Loucy (cell line): ENCODE measurements around the gene SGK2.

ENCODE experiments used
- H2AFZ ChIP-seq: fragments of 200-600 bp; sonication (generic); 2 replicates; pipeline ENCODE4 v1.6.0; 2016; ENCODE audit warnings: antibody characterized with exemption, mild to moderate bottlenecking, low read length, moderate library complexity
- H3F3A ChIP-seq: fragments of 200-600 bp; 2 replicates; pipeline ENCODE4 v1.6.0; 2016; ENCODE audit warnings: antibody characterized with exemption, low read depth, mild to moderate bottlenecking
- H3K27me3 ChIP-seq: fragments of 200-600 bp; sonication (generic); 2 replicates; pipeline ENCODE4 v1.6.1; 2014; ENCODE audit warnings: low read length, mild to moderate bottlenecking; ENCODE audit not compliant: insufficient read depth, poor library complexity, severe bottlenecking
- H3K36me3 ChIP-seq: fragments of 200-600 bp; sonication (generic); 2 replicates; pipeline ENCODE4 v1.6.1; 2016; ENCODE audit warnings: low read length; ENCODE audit not compliant: insufficient read depth
- H3K4me1 ChIP-seq: fragments of 200-600 bp; sonication (generic); 2 replicates; pipeline ENCODE4 v1.5.1; 2014; ENCODE audit warnings: low read length, mild to moderate bottlenecking; ENCODE audit not compliant: insufficient read depth, poor library complexity, severe bottlenecking
- H3K4me2 ChIP-seq: fragments of 200-600 bp; sonication (generic); 2 replicates; pipeline ENCODE4 v1.6.0; 2014; ENCODE audit warnings: antibody characterized with exemption, low read length, low read depth, mild to moderate bottlenecking; ENCODE audit not compliant: poor library complexity, severe bottlenecking
- H3K4me3 ChIP-seq: fragments of 200-600 bp; sonication (generic); 2 replicates; pipeline ENCODE4 v1.5.1; 2014; ENCODE audit warnings: low read length, mild to moderate bottlenecking, mixed read lengths; ENCODE audit not compliant: poor library complexity, severe bottlenecking
- H3K79me2 ChIP-seq: fragments of 200-600 bp; sonication (generic); 2 replicates; pipeline ENCODE4 v1.6.1; 2014; ENCODE audit warnings: low read length; ENCODE audit not compliant: insufficient read depth
- H3K9ac ChIP-seq: fragments of 200-600 bp; sonication (generic); 2 replicates; pipeline ENCODE4 v1.6.0; 2014; ENCODE audit warnings: mild to moderate bottlenecking, low read depth, low read length, moderate library complexity; ENCODE audit not compliant: poor library complexity, severe bottlenecking
- H3K9me2 ChIP-seq: fragments of 200-600 bp; sonication (generic); replicated peaks from 2 replicates; pipeline ENCODE4 v1.6.1; 2016; ENCODE audit warnings: low read depth, low read length, mixed read lengths
- H3K9me3 ChIP-seq: fragments of 200-600 bp; sonication (generic); 2 replicates; pipeline ENCODE4 v1.6.1; 2014; ENCODE audit warnings: mild to moderate bottlenecking, antibody characterized with exemption, low read length, low read depth; ENCODE audit not compliant: insufficient read depth
- H4K20me1 ChIP-seq: fragments of 200-600 bp; sonication (generic); 2 replicates; pipeline ENCODE4 v1.6.0; 2014; ENCODE audit warnings: antibody characterized with exemption, low read length, mild to moderate bottlenecking; ENCODE audit not compliant: insufficient read depth, poor library complexity, severe bottlenecking
- CTCF ChIP-seq: fragments of 200-600 bp; sonication (generic); conservative IDR thresholded peaks from 2 replicates; pipeline ENCODE4 v1.5.1; 2014; ENCODE audit warnings: mild to moderate bottlenecking, antibody characterized with exemption, low read length
- EZH2phosphoT487 ChIP-seq: fragments of 200-600 bp; IDR thresholded peaks from 2 replicates; pipeline ENCODE4 v1.6.1; 2018; ENCODE audit warnings: antibody characterized with exemption, mild to moderate bottlenecking, moderate library complexity, borderline replicate concordance

Gene SGK2

GRCh38 chr20:43533060-43533459, 25.8 kb upstream of the SGK2 start:
- Histone ChIP-seq H3K27me3 (no peaks in the 10 kb centered on the region), H3F3A (no peaks in the 10 kb centered on the region), H3K36me3 (no peaks in the 10 kb centered on the region), H3K4me3 (no peak overlapping the region), H3K79me2 (no peaks in the 10 kb centered on the region), H2AFZ (no peak overlapping the region), H3K9me3 (no peaks in the 10 kb centered on the region), H3K4me2 (no peak overlapping the region), H4K20me1 (no peaks in the 10 kb centered on the region), H3K9ac (no peak overlapping the region), H3K9me2 (no peaks in the 10 kb centered on the region), H3K4me1 (no peaks in the 10 kb centered on the region)
- TF ChIP-seq EZH2phosphoT487 (no peak), CTCF (no peak)

GRCh38 chr20:43534016-43534415, 24.8 kb upstream of the SGK2 start:
- Histone ChIP-seq H3K9ac (no peak overlapping the region), H3K36me3 (no peaks in the 10 kb centered on the region), H3K4me3 (no peak overlapping the region), H3K4me1 (no peaks in the 10 kb centered on the region), H2AFZ (no peak overlapping the region), H4K20me1 (no peaks in the 10 kb centered on the region), H3K9me3 (no peaks in the 10 kb centered on the region), H3K79me2 (no peaks in the 10 kb centered on the region), H3K9me2 (no peaks in the 10 kb centered on the region), H3K4me2 (no peak overlapping the region), H3F3A (no peaks in the 10 kb centered on the region), H3K27me3 (no peaks in the 10 kb centered on the region)
- no peak for TF ChIP-seq CTCF
- TF ChIP-seq EZH2phosphoT487 = no peak

GRCh38 chr20:43534791-43535350, 24.0 kb upstream of the SGK2 start:
- no peaks in the 10 kb centered on the region for H3K79me2 ChIP-seq
- H3K27me3 ChIP-seq = no peaks in the 10 kb centered on the region
- no peaks in the 10 kb centered on the region for H3K9me2 ChIP-seq
- TF ChIP-seq CTCF (no peak), EZH2phosphoT487 (no peak)
- H3K4me2 ChIP-seq = no peak overlapping the region
- H3K9ac ChIP-seq = no peak overlapping the region
- H3K4me3 ChIP-seq = no peak overlapping the region
- no peaks in the 10 kb centered on the region for H3F3A ChIP-seq
- H3K36me3 ChIP-seq = no peaks in the 10 kb centered on the region
- H4K20me1 ChIP-seq = no peaks in the 10 kb centered on the region
- no peaks in the 10 kb centered on the region for H3K4me1 ChIP-seq
- H2AFZ ChIP-seq = no peak overlapping the region
- H3K9me3 ChIP-seq = no peaks in the 10 kb centered on the region
